Fibroblast of villous mesenchyme (primary cell): ENCODE data around the gene CAMK1D. TPM values are rescaled to one million over a fixed set of nuclear protein-coding genes. Genes with fewer than 3 reads are reported as not detected.

Experiments
- DNase-seq: peaks from one replicate; pipeline ENCODE4 v3.0.0-alpha.2; 2010; ENCODE audit warnings: low read depth
- H3K4me3 ChIP-seq: 2 replicates; pipeline ENCODE4 v1.5.1; 2011; ENCODE audit warnings: low read depth, mild to moderate bottlenecking, low read length
- total RNA-seq: library from RNA; depleted of rRNA; stranded (reverse); fragments of >200 nt; gene quantifications from 2 replicates; pipeline ENCODE4 v1.2.3, GENCODE V29; 2012
- TF ChIP-seq, protein P1 (sequence below): IDR thresholded peaks from 2 replicates; pipeline ENCODE4 v1.5.1; 2012; ENCODE audit warnings: low read depth, mild to moderate bottlenecking, low read length; ENCODE audit not compliant: insufficient read depth

The CAMK1D gene
- total RNA-seq, 1 donor = 1.3 TPM

GRCh38 chr10:12846718-12847117 is 497.4 kb downstream of the CAMK1D start:
- TF ChIP-seq, protein P1, sequence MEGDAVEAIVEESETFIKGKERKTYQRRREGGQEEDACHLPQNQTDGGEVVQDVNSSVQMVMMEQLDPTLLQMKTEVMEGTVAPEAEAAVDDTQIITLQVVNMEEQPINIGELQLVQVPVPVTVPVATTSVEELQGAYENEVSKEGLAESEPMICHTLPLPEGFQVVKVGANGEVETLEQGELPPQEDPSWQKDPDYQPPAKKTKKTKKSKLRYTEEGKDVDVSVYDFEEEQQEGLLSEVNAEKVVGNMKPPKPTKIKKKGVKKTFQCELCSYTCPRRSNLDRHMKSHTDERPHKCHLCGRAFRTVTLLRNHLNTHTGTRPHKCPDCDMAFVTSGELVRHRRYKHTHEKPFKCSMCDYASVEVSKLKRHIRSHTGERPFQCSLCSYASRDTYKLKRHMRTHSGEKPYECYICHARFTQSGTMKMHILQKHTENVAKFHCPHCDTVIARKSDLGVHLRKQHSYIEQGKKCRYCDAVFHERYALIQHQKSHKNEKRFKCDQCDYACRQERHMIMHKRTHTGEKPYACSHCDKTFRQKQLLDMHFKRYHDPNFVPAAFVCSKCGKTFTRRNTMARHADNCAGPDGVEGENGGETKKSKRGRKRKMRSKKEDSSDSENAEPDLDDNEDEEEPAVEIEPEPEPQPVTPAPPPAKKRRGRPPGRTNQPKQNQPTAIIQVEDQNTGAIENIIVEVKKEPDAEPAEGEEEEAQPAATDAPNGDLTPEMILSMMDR = peak; percentile 18
- peak; percentile 82 for DNase-seq
- no peak overlapping the region for H3K4me3 ChIP-seq

GRCh38 chr10:12847361-12847975 is 498.1 kb downstream of the CAMK1D start:
- TF ChIP-seq, protein P1 = peak; percentile 39
- DNase-seq = no peak
- no peak overlapping the region for H3K4me3 ChIP-seq

DNA sequence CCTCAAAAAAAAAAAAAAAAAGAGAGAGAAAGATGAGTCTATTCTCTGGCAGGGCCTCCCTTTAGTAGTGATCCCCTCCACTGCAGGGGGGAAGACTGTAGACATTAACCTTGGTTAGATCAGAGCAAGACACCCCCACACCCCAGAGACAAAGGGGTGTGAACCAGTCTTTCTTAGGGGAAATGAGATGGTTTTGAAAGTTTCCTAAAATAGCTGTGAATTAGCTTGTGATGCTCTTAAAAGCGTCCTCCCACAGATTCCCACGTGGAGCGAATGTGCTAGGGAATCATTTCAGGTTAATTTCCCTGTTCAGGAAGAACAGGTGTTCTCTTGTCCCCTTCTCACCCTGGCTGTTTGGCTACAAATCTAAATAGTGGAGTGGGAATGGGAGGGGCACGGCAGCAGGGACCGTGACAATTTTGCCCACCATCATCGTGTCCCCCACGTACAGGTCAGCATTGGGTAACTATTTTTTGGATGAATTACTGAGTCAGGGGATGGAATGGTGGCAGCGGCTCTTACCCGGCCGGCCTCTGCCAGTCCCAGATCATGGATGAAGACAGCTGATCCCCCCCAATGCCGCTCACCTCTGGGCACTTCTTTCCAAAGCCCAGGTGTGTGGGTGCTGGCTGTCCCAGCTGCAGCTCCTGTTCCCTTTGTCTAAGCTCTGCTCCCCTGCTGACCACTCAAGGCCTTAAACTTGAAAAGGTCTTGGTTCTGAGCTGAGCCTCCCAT is 499.3 kb downstream of the CAMK1D start:
- TF ChIP-seq, protein P1 = no peak
- H3K4me3 ChIP-seq = no peak overlapping the region
- DNase-seq = no peak

DNA sequence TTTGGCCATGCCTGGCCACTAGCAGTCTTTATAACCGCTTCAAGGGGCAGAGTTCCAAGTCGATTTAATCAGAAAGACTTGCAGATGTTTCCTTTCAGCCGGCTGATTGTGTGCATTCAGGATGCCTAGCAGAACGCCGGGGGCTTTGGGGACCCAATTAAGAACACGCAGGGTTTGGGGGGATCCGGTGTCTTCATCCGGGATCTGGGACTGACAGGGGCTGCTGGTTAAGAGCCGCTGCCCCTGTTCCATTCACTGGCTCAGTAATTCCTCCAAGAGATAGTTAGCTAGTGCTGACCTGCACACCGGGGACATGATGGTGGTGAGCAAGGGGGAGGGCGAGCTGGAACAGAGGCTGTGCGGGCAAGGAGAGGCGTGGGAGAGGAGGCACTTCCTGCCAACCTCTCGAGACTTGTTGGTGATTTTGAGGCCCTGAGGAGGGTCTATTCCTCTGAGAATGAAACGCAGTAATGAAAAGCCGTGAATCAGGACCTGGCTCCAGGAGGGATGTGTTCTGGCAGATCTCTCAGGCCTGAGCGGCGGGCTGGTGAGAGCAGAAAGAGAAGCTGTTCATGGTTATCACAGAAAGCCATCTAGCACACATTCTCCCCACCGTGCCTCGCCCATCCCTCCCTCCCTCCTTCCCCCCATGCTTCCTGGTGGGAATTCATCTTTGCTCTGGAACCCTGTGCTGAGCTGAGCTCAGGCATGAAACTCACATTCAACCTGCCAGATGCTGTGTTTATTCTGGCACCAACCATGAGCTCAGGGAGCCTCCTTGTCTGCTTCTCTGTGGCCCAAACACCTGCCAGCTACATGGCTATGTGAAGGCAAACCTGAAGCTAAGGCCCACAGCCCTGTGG is 500.2 kb downstream of the CAMK1D start:
- no peak overlapping the region for H3K4me3 ChIP-seq
- no peak for DNase-seq
- TF ChIP-seq, protein P1 = no peak

GRCh38 chr10:12852687-12853086 is 503.3 kb downstream of the CAMK1D start:
- H3K4me3 ChIP-seq = no peak overlapping the region
- DNase-seq = no peak
- TF ChIP-seq, protein P1 = no peak

DNA sequence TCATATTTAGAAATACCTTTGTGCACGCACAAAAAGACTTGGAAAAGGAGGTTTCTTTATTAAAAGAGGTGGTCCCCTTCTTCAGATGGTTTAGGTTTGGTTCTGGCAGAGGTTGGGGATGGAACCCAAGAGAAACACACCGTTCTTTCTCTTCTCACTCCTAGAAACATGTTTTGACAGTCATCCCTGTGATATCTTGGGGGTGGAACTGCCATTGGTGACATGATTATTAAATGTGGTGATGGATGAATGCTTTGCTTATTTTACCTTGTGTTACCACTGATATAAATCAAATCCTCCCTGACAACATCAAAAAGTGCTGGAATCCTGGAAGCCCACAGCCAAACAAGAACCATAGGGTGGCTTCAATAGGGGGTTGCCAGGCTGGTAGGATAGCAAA is 505.6 kb downstream of the CAMK1D start:
- DNase-seq = no peak
- TF ChIP-seq, protein P1 = no peak
- H3K4me3 ChIP-seq = no peak overlapping the region
